SK-N-SH treated with all-trans-retinoic acid at 6 μM for 48 hours (cell line): ENCODE measurements around the gene MRPS33.

Experiments used
- ATAC-seq: fragments of 200-7000 bp; cut with Tn5 transposase; 3 replicates; pipeline ENCODE4 v1.9.1; 2020; ENCODE audit warnings: mild to moderate bottlenecking, moderate library complexity
- ARNTL ChIP-seq: fragments of 450-650 bp; formaldehyde crosslinking; IDR thresholded peaks from 2 replicates; pipeline ENCODE4 v1.5.0; 2020; ENCODE audit warnings: low read depth, mild to moderate bottlenecking, moderate library complexity, borderline replicate concordance
- BACH2 ChIP-seq: fragments of 250-450 bp; sonication (Bioruptor Pico); IDR thresholded peaks from 2 replicates; pipeline ENCODE4 v1.9.0; 2021; ENCODE audit warnings: mild to moderate bottlenecking, borderline replicate concordance
- CSDC2 ChIP-seq: fragments of 250-450 bp; sonication (Bioruptor Pico); IDR thresholded peaks from 2 replicates; pipeline ENCODE4 v1.5.0; 2020; ENCODE audit warnings: mild to moderate bottlenecking, moderate library complexity
- ESRRG ChIP-seq: fragments of 250-450 bp; sonication (Bioruptor Pico); IDR thresholded peaks from 2 replicates; pipeline ENCODE4 v1.6.1; 2021; ENCODE audit warnings: mild to moderate bottlenecking
- GLIS3 ChIP-seq: fragments of 250-450 bp; sonication (Bioruptor Pico); IDR thresholded peaks from 2 replicates; pipeline ENCODE4 v1.5.0; 2020; ENCODE audit warnings: mild to moderate bottlenecking, moderate library complexity
- ISL1 ChIP-seq: fragments of 250-450 bp; sonication (Bioruptor Pico); IDR thresholded peaks from 2 replicates; pipeline ENCODE4 v2.1.2; 2022; ENCODE audit warnings: mild to moderate bottlenecking, moderate library complexity
- OSR1 ChIP-seq: fragments of 250-450 bp; sonication (Bioruptor Pico); IDR thresholded peaks from 2 replicates; pipeline ENCODE4 v1.8.0; 2022; ENCODE audit warnings: moderate library complexity, mild to moderate bottlenecking, inconsistent platforms
- PPARA ChIP-seq: fragments of 250-450 bp; sonication (Bioruptor Pico); IDR thresholded peaks from 2 replicates; pipeline ENCODE4 v1.5.0; 2020; ENCODE audit warnings: mild to moderate bottlenecking, borderline replicate concordance
- RARB ChIP-seq: fragments of 250-450 bp; sonication (Bioruptor Pico); IDR thresholded peaks from 2 replicates; pipeline ENCODE4 v1.8.0; 2021; ENCODE audit warnings: mild to moderate bottlenecking, moderate library complexity
- TCF4 ChIP-seq: fragments of 250-450 bp; sonication (Bioruptor Pico); IDR thresholded peaks from 2 replicates; pipeline ENCODE4 v1.8.0; 2021; ENCODE audit warnings: mild to moderate bottlenecking, moderate library complexity, borderline replicate concordance
- ZC3H10 ChIP-seq: fragments of 250-450 bp; sonication (Bioruptor Pico); IDR thresholded peaks from 2 replicates; pipeline ENCODE4 v1.5.1; 2021; ENCODE audit warnings: mild to moderate bottlenecking, moderate library complexity
- ZFP3 ChIP-seq: fragments of 250-450 bp; sonication (Bioruptor Pico); IDR thresholded peaks from 2 replicates; pipeline ENCODE4 v1.5.0; 2020; ENCODE audit warnings: mild to moderate bottlenecking, moderate library complexity
- ZFP30 ChIP-seq: fragments of 450-650 bp; formaldehyde crosslinking; IDR thresholded peaks from 2 replicates; pipeline ENCODE4 v1.5.0; 2022; ENCODE audit warnings: mild to moderate bottlenecking, moderate library complexity
- ZNF565 ChIP-seq: fragments of 450-650 bp; formaldehyde crosslinking; conservative IDR thresholded peaks from 2 replicates; pipeline ENCODE4 v1.5.0; 2020; ENCODE audit warnings: low read depth, mild to moderate bottlenecking, moderate library complexity
- ZNF70 ChIP-seq: fragments of 450-650 bp; formaldehyde crosslinking; IDR thresholded peaks from 2 replicates; pipeline ENCODE4 v1.5.0; 2020; ENCODE audit warnings: mild to moderate bottlenecking, moderate library complexity
- ZNF8 ChIP-seq: fragments of 450-650 bp; formaldehyde crosslinking; IDR thresholded peaks from 2 replicates; pipeline ENCODE4 v1.5.0; 2020; ENCODE audit warnings: mild to moderate bottlenecking, moderate library complexity
- TF ChIP-seq, protein P1 (sequence below): fragments of 250-450 bp; sonication (Bioruptor Pico); IDR thresholded peaks from 2 replicates; pipeline ENCODE4 v1.5.0; 2020; ENCODE audit warnings: mild to moderate bottlenecking, moderate library complexity
- TF ChIP-seq, protein P2 (sequence below): fragments of 250-450 bp; sonication (Bioruptor Pico); IDR thresholded peaks from 2 replicates; pipeline ENCODE4 v1.5.1; 2021; ENCODE audit warnings: mild to moderate bottlenecking, moderate library complexity
- TF ChIP-seq, protein P3 (sequence below): fragments of 250-450 bp; sonication (Bioruptor Pico); IDR thresholded peaks from 2 replicates; pipeline ENCODE4 v1.8.0; 2020; ENCODE audit warnings: mild to moderate bottlenecking, moderate library complexity, borderline replicate concordance
- TF ChIP-seq, protein P4 (sequence below): fragments of 250-450 bp; sonication (Bioruptor Pico); IDR thresholded peaks from 2 replicates; pipeline ENCODE4 v1.8.0; 2021; ENCODE audit warnings: low read depth, mild to moderate bottlenecking, moderate library complexity, borderline replicate concordance

Gene MRPS33

DNA sequence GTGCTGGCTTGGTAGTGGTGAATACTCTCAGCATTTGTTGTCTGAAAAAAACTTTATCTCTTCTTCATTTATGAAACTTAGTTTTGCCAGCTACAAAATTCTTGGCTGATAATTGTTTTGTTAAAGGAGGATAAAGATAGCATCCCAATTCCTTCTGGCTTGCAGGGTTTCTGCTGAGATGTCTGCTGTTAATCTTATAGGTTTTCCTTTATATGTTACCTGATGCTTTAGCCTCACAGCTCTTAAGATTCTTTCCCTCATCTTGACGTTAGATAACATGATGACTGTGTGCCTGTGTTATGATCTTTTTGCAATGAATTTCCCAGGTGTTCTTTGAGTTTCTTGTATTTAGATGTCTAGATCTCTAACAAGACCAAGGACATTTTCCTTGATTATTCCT, 9.9 kb upstream of the MRPS33 start:
- ATAC-seq = no peak

DNA sequence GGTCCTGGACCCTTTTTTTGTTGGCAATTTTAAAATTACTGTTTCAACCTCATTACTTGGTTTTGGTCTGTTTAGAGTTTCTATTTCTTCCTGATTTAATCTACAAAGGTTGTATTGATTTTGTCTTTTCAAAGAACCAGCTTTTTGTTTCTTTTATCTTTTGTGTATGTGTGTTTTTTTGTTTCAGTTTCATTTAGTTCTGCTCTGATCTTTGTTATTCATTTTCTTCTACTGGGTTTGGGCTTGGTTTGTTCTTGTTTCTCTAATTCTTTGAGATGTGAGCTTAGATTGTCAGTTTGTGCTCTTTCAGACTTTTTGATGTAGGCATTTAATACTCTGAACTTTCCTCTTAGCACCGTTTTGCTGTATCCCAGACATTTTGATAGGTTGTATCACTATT, 8.5 kb upstream of the MRPS33 start:
- TF ChIP-seq BACH2 (no peak), ZNF565 (CRISPR knock-in tag) (no peak), ARNTL (CRISPR knock-in tag) (no peak), TCF4 (CRISPR knock-in tag) (no peak), ZNF8 (no peak), GLIS3 (CRISPR knock-in tag) (no peak)
- TF ChIP-seq, protein P1, sequence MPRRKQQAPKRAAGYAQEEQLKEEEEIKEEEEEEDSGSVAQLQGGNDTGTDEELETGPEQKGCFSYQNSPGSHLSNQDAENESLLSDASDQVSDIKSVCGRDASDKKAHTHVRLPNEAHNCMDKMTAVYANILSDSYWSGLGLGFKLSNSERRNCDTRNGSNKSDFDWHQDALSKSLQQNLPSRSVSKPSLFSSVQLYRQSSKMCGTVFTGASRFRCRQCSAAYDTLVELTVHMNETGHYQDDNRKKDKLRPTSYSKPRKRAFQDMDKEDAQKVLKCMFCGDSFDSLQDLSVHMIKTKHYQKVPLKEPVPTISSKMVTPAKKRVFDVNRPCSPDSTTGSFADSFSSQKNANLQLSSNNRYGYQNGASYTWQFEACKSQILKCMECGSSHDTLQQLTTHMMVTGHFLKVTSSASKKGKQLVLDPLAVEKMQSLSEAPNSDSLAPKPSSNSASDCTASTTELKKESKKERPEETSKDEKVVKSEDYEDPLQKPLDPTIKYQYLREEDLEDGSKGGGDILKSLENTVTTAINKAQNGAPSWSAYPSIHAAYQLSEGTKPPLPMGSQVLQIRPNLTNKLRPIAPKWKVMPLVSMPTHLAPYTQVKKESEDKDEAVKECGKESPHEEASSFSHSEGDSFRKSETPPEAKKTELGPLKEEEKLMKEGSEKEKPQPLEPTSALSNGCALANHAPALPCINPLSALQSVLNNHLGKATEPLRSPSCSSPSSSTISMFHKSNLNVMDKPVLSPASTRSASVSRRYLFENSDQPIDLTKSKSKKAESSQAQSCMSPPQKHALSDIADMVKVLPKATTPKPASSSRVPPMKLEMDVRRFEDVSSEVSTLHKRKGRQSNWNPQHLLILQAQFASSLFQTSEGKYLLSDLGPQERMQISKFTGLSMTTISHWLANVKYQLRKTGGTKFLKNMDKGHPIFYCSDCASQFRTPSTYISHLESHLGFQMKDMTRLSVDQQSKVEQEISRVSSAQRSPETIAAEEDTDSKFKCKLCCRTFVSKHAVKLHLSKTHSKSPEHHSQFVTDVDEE = no peak
- TF ChIP-seq, protein P2, sequence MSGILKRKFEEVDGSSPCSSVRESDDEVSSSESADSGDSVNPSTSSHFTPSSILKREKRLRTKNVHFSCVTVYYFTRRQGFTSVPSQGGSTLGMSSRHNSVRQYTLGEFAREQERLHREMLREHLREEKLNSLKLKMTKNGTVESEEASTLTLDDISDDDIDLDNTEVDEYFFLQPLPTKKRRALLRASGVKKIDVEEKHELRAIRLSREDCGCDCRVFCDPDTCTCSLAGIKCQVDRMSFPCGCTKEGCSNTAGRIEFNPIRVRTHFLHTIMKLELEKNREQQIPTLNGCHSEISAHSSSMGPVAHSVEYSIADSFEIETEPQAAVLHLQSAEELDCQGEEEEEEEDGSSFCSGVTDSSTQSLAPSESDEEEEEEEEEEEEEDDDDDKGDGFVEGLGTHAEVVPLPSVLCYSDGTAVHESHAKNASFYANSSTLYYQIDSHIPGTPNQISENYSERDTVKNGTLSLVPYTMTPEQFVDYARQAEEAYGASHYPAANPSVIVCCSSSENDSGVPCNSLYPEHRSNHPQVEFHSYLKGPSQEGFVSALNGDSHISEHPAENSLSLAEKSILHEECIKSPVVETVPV (CRISPR knock-in tag) = no peak
- ATAC-seq = no peak

More for the DNA sequence above, 9.9 kb upstream of the MRPS33 start:
- TF ChIP-seq ZC3H10 (CRISPR knock-in tag) (no peak), ZNF565 (CRISPR knock-in tag) (no peak), OSR1 (CRISPR knock-in tag) (no peak), ESRRG (no peak), ZFP30 (CRISPR knock-in tag) (no peak), ZNF8 (no peak), CSDC2 (no peak), ZFP3 (CRISPR knock-in tag) (no peak), PPARA (CRISPR knock-in tag) (no peak), RARB (CRISPR knock-in tag) (no peak), ISL1 (no peak), ARNTL (CRISPR knock-in tag) (no peak), ZNF70 (CRISPR knock-in tag) (no peak)
- TF ChIP-seq, protein P2 (CRISPR knock-in tag) = no peak
- TF ChIP-seq, protein P3, sequence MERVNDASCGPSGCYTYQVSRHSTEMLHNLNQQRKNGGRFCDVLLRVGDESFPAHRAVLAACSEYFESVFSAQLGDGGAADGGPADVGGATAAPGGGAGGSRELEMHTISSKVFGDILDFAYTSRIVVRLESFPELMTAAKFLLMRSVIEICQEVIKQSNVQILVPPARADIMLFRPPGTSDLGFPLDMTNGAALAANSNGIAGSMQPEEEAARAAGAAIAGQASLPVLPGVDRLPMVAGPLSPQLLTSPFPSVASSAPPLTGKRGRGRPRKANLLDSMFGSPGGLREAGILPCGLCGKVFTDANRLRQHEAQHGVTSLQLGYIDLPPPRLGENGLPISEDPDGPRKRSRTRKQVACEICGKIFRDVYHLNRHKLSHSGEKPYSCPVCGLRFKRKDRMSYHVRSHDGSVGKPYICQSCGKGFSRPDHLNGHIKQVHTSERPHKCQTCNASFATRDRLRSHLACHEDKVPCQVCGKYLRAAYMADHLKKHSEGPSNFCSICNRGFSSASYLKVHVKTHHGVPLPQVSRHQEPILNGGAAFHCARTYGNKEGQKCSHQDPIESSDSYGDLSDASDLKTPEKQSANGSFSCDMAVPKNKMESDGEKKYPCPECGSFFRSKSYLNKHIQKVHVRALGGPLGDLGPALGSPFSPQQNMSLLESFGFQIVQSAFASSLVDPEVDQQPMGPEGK (CRISPR knock-in tag) = no peak
- TF ChIP-seq, protein P1 = no peak
- TF ChIP-seq, protein P4, sequence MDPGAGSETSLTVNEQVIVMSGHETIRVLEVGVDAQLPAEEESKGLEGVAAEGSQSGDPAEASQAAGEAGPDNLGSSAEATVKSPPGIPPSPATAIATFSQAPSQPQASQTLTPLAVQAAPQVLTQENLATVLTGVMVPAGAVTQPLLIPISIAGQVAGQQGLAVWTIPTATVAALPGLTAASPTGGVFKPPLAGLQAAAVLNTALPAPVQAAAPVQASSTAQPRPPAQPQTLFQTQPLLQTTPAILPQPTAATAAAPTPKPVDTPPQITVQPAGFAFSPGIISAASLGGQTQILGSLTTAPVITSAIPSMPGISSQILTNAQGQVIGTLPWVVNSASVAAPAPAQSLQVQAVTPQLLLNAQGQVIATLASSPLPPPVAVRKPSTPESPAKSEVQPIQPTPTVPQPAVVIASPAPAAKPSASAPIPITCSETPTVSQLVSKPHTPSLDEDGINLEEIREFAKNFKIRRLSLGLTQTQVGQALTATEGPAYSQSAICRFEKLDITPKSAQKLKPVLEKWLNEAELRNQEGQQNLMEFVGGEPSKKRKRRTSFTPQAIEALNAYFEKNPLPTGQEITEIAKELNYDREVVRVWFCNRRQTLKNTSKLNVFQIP (CRISPR knock-in tag) = no peak
